Measurements from ENCODE around the gene MSANTD3. TPM values are rescaled to one million over a fixed set of nuclear protein-coding genes. Genes with fewer than 3 reads are reported as not detected.

MSANTD3 gene
- total and polyA plus RNA-seq, 9 of the 15 experiments (the other 6 are each of a cell fraction or from before 2014, with no cell fraction given) = 9.4 to 28.7 (median 22.3) TPM

DNA sequence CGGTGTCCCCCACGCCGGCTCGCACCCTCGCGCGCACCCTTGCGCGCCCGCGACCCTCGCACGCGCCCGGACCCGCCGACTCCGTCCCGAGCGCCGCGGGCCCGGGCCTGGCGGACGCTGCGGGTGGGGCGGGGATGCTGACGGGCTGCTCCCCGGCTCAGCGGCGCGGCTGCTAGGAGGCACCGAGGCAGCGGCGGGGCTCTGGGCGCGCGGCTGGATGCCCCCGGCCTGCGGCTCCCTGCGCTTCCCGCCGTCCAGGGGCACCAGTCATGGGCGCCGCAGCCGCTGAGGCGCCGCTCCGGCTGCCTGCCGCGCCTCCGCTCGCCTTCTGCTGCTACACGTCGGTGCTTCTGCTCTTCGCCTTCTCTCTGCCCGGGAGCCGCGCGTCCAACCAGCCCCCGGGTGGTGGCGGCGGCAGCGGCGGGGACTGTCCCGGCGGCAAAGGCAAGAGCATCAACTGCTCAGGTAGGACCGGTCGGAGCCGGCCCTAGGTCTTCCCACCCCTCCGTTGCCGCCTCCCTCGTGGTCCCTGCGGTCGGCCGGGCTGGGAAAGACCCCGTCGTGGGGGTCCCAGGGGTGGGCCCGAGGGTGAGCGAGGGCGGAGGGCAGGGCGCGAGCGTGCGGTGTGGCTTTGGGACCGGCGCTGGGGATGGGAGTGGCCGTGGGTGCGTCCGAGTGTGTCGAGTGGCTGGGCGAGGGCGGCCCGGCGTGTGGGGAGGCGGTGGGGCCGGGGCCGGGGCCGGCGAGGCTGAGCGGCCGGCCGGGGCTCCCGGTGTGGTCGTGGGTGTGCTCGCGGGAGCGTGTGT, 46.5 kb downstream of the MSANTD3 start (continued):
- TF ChIP-seq, protein P1, sequence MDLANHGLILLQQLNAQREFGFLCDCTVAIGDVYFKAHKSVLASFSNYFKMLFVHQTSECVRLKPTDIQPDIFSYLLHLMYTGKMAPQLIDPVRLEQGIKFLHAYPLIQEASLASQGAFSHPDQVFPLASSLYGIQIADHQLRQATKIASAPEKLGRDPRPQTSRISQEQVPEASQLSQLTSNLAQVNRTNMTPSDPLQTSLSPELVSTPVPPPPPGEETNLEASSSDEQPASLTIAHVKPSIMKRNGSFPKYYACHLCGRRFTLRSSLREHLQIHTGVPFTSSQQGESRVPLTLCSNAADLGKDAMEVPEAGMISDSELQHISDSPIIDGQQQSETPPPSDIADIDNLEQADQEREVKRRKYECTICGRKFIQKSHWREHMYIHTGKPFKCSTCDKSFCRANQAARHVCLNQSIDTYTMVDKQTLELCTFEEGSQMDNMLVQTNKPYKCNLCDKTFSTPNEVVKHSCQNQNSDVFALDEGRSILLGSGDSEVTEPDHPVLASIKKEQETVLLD (IDR thresholded peaks at IDR 0.05) = no peak
- no peak for TF ChIP-seq PURB (CRISPR knock-in tag; IDR thresholded peaks at IDR 0.05; ENCODE audit: low read depth)
- TF ChIP-seq, protein P2, sequence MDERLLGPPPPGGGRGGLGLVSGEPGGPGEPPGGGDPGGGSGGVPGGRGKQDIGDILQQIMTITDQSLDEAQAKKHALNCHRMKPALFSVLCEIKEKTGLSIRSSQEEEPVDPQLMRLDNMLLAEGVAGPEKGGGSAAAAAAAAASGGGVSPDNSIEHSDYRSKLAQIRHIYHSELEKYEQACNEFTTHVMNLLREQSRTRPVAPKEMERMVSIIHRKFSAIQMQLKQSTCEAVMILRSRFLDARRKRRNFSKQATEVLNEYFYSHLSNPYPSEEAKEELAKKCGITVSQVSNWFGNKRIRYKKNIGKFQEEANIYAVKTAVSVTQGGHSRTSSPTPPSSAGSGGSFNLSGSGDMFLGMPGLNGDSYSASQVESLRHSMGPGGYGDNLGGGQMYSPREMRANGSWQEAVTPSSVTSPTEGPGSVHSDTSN (CRISPR knock-in tag; IDR thresholded peaks at IDR 0.05; ENCODE audit: low read depth) = no peak
- TF ChIP-seq, protein P2 (tag; conservative IDR thresholded peaks at IDR 0.05; ENCODE audit: low read depth) = no peak
- no peak for TF ChIP-seq JUND (IDR thresholded peaks at IDR 0.05; ENCODE audit: borderline replicate concordance, low read depth, low read length)
- no peak for TF ChIP-seq JUND (tag; IDR thresholded peaks at IDR 0.05; ENCODE audit: borderline replicate concordance, low read depth, low read length)
- no peak for TF ChIP-seq STAT5B (CRISPR knock-in tag; IDR thresholded peaks at IDR 0.05)
- TF ChIP-seq PYGO2 (tag; IDR thresholded peaks at IDR 0.05) = no peak
- TF ChIP-seq, protein P3, sequence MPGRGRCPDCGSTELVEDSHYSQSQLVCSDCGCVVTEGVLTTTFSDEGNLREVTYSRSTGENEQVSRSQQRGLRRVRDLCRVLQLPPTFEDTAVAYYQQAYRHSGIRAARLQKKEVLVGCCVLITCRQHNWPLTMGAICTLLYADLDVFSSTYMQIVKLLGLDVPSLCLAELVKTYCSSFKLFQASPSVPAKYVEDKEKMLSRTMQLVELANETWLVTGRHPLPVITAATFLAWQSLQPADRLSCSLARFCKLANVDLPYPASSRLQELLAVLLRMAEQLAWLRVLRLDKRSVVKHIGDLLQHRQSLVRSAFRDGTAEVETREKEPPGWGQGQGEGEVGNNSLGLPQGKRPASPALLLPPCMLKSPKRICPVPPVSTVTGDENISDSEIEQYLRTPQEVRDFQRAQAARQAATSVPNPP (IDR thresholded peaks at IDR 0.05; ENCODE audit: borderline replicate concordance, insufficient read depth, insufficient read length) = no peak
- TF ChIP-seq, protein P4, sequence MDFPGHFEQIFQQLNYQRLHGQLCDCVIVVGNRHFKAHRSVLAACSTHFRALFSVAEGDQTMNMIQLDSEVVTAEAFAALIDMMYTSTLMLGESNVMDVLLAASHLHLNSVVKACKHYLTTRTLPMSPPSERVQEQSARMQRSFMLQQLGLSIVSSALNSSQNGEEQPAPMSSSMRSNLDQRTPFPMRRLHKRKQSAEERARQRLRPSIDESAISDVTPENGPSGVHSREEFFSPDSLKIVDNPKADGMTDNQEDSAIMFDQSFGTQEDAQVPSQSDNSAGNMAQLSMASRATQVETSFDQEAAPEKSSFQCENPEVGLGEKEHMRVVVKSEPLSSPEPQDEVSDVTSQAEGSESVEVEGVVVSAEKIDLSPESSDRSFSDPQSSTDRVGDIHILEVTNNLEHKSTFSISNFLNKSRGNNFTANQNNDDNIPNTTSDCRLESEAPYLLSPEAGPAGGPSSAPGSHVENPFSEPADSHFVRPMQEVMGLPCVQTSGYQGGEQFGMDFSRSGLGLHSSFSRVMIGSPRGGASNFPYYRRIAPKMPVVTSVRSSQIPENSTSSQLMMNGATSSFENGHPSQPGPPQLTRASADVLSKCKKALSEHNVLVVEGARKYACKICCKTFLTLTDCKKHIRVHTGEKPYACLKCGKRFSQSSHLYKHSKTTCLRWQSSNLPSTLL (IDR thresholded peaks at IDR 0.05) = no peak
- no peak for TF ChIP-seq BHLHE40 (IDR thresholded peaks at IDR 0.05; ENCODE audit: low read length)
- TF ChIP-seq RFX1 (IDR thresholded peaks at IDR 0.05) = no peak
- TF ChIP-seq JUN (IDR thresholded peaks at IDR 0.05; ENCODE audit: borderline replicate concordance, low read depth, low read length) = no peak
- TF ChIP-seq JUN (CRISPR knock-in tag; IDR thresholded peaks at IDR 0.05; ENCODE audit: borderline replicate concordance) = no peak
- TF ChIP-seq NFIC (IDR thresholded peaks at IDR 0.05) = peak; percentile 47; the same call in 1 of the 2 replicates
- no peak for TF ChIP-seq RBM22 (IDR thresholded peaks at IDR 0.05; ENCODE audit: low read depth, low read length, poor library complexity, severe bottlenecking)
- TF ChIP-seq ATF1 (CRISPR knock-in tag; IDR thresholded peaks at IDR 0.05) = no peak
- no peak for TF ChIP-seq ATF1 (tag; IDR thresholded peaks at IDR 0.05)
- no peak for TF ChIP-seq ZNF184 (CRISPR knock-in tag; IDR thresholded peaks at IDR 0.05)

Measured in K562 (cell line).